ENCODE data around the gene IKZF1. TPM values are rescaled to one million over a fixed set of nuclear protein-coding genes. Genes with fewer than 3 reads are reported as not detected.

IKZF1 gene
- total RNA-seq, 1 experiment from 2014 or later: 0.57 TPM

- Histone ChIP-seq H4K20me1 (ENCODE audit: insufficient read depth) (no peaks in the 10 kb centered on the region), H3K9ac (ENCODE audit: low read length) (no peak overlapping the region), H3K4me3 (replicated peaks in 1 of 2; ENCODE audit: low read depth in 1 of 2, low read length in 2 of 2) (no peak overlapping the region), H3K79me2 (ENCODE audit: insufficient read depth, low read length) (no peaks in the 10 kb centered on the region), H3K9me3 (ENCODE audit: control insufficient read depth in 1 of 2, insufficient read depth in 1 of 2, low read depth in 1 of 2, low read length in 2 of 2) (no peaks in the 10 kb centered on the region), H3K27me3 (ENCODE audit: insufficient read depth, low read length) (no peaks in the 10 kb centered on the region), H3K27ac (ENCODE audit: low read depth, low read length) (no peak overlapping the region), H3K4me2 (ENCODE audit: low read length) (no peak overlapping the region), H3K9me2 (ENCODE audit: insufficient read depth) (no peaks in the 10 kb centered on the region), H3K4me1 (ENCODE audit: control insufficient read depth in 1 of 2, insufficient read depth in 2 of 2, low read length in 2 of 2) (no peaks in the 10 kb centered on the region; a peak in 1 of 4 replicates), H3K36me3 (ENCODE audit: control insufficient read depth in 1 of 2, insufficient read depth in 2 of 2, low read length in 2 of 2) (no peaks in the 10 kb centered on the region), H2AFZ (ENCODE audit: low read depth, low read length, poor library complexity, severe bottlenecking) (no peak overlapping the region)
- ChIA-PET POLR2A (no interaction called here), RAD21 (ENCODE audit: low non-redundant PET in 1 of 2, low total read pairs in 2 of 2, uncharacterized antibody in 2 of 2, unreplicated experiment in 2 of 2) (no interaction called here), CTCF (no interaction called here)
- TF ChIP-seq ZBTB33 (IDR thresholded peaks at IDR 0.05; ENCODE audit: extremely low read depth, insufficient replicate concordance, low read length): no peak
- no peak for TF ChIP-seq TCF7L2 (IDR thresholded peaks at IDR 0.05; ENCODE audit: borderline replicate concordance, extremely low read depth, insufficient read depth, insufficient read length)
- TF ChIP-seq EZH2phosphoT487 (IDR thresholded peaks at IDR 0.05; ENCODE audit: borderline replicate concordance): no peak
- TF ChIP-seq POLR2A (IDR thresholded peaks at IDR 0.05; ENCODE audit: borderline replicate concordance, extremely low read depth, insufficient read depth, insufficient read length): no peak
- TF ChIP-seq CEBPB (IDR thresholded peaks at IDR 0.05; ENCODE audit: low read depth): no peak
- ATAC-seq (peak; percentile 32; the same call in 1 of the 2 replicates), DNase-seq (ENCODE audit: low read depth, low spot score) (no peak)
- intact Hi-C loops (cut with micrococcal nuclease): no loop called here
- BruUV-seq (replicated peaks): no TSS peak
Observed at GRCh38 chr7:50335795-50336754, 31.6 kb downstream of the IKZF1 start.
